Thymus (tissue), 11 donors: ENCODE results near the gene CD2BP2. TPM values are rescaled to one million over a fixed set of nuclear protein-coding genes. Genes with fewer than 3 reads are reported as not detected.
"Not testable (repeated sequence)": the region's sequence is repeated elsewhere in the genome, so short reads cannot be mapped to it uniquely, and the experiment has no call there.

ENCODE experiments used
- DNase-seq, 9 donors: peaks; one replicate each; pipeline ENCODE4 v3.0.0-alpha.2; 2013; ENCODE audit warnings: low spot score in 9 of 9, low read depth in 6 of 9, missing footprints in 1 of 9
- H3K27ac ChIP-seq, 2 donors: one replicate each; pipeline ENCODE4 v1.5.1; 2013; ENCODE audit warnings: control low read depth in 1 of 2, low read depth in 1 of 2, low read length in 1 of 2, mild to moderate bottlenecking in 1 of 2, moderate library complexity in 1 of 2
- H3K27me3 ChIP-seq, 2 donors: one replicate each; pipeline ENCODE4 v1.5.1; 2013; ENCODE audit warnings: low read length in 1 of 2; ENCODE audit not compliant: control insufficient read depth in 2 of 2, insufficient read depth in 1 of 2
- H3K36me3 ChIP-seq, 2 donors: one replicate each; pipeline ENCODE4 v1.5.1; 2013; ENCODE audit warnings: low read length in 1 of 2, mild to moderate bottlenecking in 1 of 2, moderate library complexity in 1 of 2; ENCODE audit not compliant: control insufficient read depth in 2 of 2, insufficient read depth in 2 of 2
- H3K4me1 ChIP-seq, 2 donors: one replicate each; pipeline ENCODE4 v1.5.1; 2013; ENCODE audit warnings: low read length in 2 of 2; ENCODE audit not compliant: control insufficient read depth in 2 of 2, insufficient read depth in 2 of 2
- H3K4me3 ChIP-seq, 2 donors: one replicate each; pipeline ENCODE4 v1.5.1; 2013; ENCODE audit warnings: low read length in 2 of 2, control low read depth in 1 of 2, mild to moderate bottlenecking in 1 of 2
- H3K9me3 ChIP-seq, 2 donors: one replicate each; pipeline ENCODE4 v1.5.1; 2013; ENCODE audit warnings: low read length in 1 of 2, mild to moderate bottlenecking in 1 of 2; ENCODE audit not compliant: control insufficient read depth in 2 of 2, insufficient read depth in 1 of 2
- WGBS: extraction: QIAGEN DNeasy Blood & Tissue Kit; methylation state at CpG from one replicate; pipeline ENCODE4 v1.1.7; 2013; 5-methylcytosine and 5-hydroxymethylcytosine counted together
- polyA plus RNA-seq: library from polyadenylated mRNA; stranded (reverse); fragments of 200-250 nt; gene quantifications from one replicate; pipeline ENCODE4 v1.2.3, GENCODE V29; 2013
- total RNA-seq: library from RNA; stranded (reverse); fragments of 120-200 nt; gene quantifications from one replicate; pipeline ENCODE4 v1.2.4, GENCODE V29; 2013
- donor health status: healthy.

The CD2BP2 gene
- total and polyA plus RNA-seq, 2 donors: 48.0 to 49.5 TPM

DNA sequence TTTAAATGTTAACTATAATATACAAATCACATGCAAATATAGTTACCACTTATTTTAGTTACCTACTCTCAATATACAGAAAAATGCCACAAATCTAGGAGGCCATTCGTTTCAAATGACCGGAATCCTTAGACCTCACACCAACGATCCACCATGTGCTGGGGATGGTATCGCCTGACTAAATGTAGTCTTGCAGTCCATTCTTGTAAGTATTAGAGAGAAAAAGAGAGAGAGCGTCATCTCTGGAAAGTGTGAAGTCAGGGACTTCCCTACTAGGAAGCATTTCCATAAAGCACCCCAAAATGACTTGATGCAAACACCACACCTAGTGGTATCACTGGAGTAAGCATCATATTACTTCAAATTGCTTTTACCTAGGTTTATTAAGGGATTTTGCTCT is 45.9 kb downstream of the CD2BP2 start:
- H3K36me3 ChIP-seq, H3K27ac ChIP-seq, H3K27me3 ChIP-seq, DNase-seq, H3K9me3 ChIP-seq, H3K4me1 ChIP-seq, H3K4me3 ChIP-seq: not testable (repeated sequence)
- WGBS: 95% methylated on average over 5 of the region's 5 CpGs

Other genes starting within 250 kb of the CD2BP2 start
- gene GDPD3, start 241.8 kb downstream of the CD2BP2 start, total RNA-seq: 1.3 TPM
- 24.2 TPM for gene GDPD3, start 241.8 kb downstream of the CD2BP2 start, polyA plus RNA-seq
- gene MAPK3, start 232.1 kb downstream of the CD2BP2 start, total RNA-seq: 14.9 TPM
- gene MAPK3, start 232.1 kb downstream of the CD2BP2 start, polyA plus RNA-seq: 43.9 TPM
- gene CORO1A, start 171.7 kb downstream of the CD2BP2 start, total RNA-seq: 312 TPM
- gene CORO1A, start 171.7 kb downstream of the CD2BP2 start, polyA plus RNA-seq: 554 TPM
- gene BOLA2B, start 161.6 kb downstream of the CD2BP2 start, total RNA-seq: 161 TPM
- gene BOLA2B, start 161.6 kb downstream of the CD2BP2 start, polyA plus RNA-seq: 131 TPM
- 32.6 TPM for gene SLX1A, start 161.4 kb downstream of the CD2BP2 start, total RNA-seq
- 48.8 TPM for gene SLX1A, start 161.4 kb downstream of the CD2BP2 start, polyA plus RNA-seq
- 10.6 TPM for gene SULT1A3, start 156.1 kb downstream of the CD2BP2 start, total RNA-seq
- 122 TPM for gene SULT1A3, start 156.1 kb downstream of the CD2BP2 start, polyA plus RNA-seq
- gene NPIPB13, start 106.8 kb downstream of the CD2BP2 start, total RNA-seq: 0.66 TPM
- 10.1 TPM for gene NPIPB13, start 106.8 kb downstream of the CD2BP2 start, polyA plus RNA-seq
- gene TBC1D10B, start 15.2 kb upstream of the CD2BP2 start, total RNA-seq: 12.1 TPM
- 25.0 TPM for gene TBC1D10B, start 15.2 kb upstream of the CD2BP2 start, polyA plus RNA-seq
- gene MYL11, start 19.5 kb upstream of the CD2BP2 start, total RNA-seq: 11.7 TPM
- gene MYL11, start 19.5 kb upstream of the CD2BP2 start, polyA plus RNA-seq: 12.5 TPM
- gene SEPTIN1, start 27.3 kb upstream of the CD2BP2 start, total RNA-seq: 173 TPM
- gene SEPTIN1, start 27.3 kb upstream of the CD2BP2 start, polyA plus RNA-seq: 337 TPM
- 12.9 TPM for gene ZNF48, start 40.1 kb upstream of the CD2BP2 start, total RNA-seq
- 5.9 TPM for gene ZNF48, start 40.1 kb upstream of the CD2BP2 start, polyA plus RNA-seq
- 4.1 TPM for gene ZNF771, start 52.3 kb upstream of the CD2BP2 start, total RNA-seq
- 3.7 TPM for gene ZNF771, start 52.3 kb upstream of the CD2BP2 start, polyA plus RNA-seq
- gene DCTPP1, start 74.7 kb upstream of the CD2BP2 start, total RNA-seq: 27.4 TPM
- 20.6 TPM for gene DCTPP1, start 74.7 kb upstream of the CD2BP2 start, polyA plus RNA-seq
- gene SEPHS2, start 90.6 kb upstream of the CD2BP2 start, total RNA-seq: 15.2 TPM
- 63.9 TPM for gene SEPHS2, start 90.6 kb upstream of the CD2BP2 start, polyA plus RNA-seq
- gene ITGAL, start 117.4 kb upstream of the CD2BP2 start, total RNA-seq: 48.6 TPM
- gene ITGAL, start 117.4 kb upstream of the CD2BP2 start, polyA plus RNA-seq: 51.3 TPM
- 10.5 TPM for gene ZNF768, start 171.3 kb upstream of the CD2BP2 start, total RNA-seq
- 20.4 TPM for gene ZNF768, start 171.3 kb upstream of the CD2BP2 start, polyA plus RNA-seq
- gene ZNF747, start 179.6 kb upstream of the CD2BP2 start, total RNA-seq: 7.3 TPM
- 9.8 TPM for gene ZNF747, start 179.6 kb upstream of the CD2BP2 start, polyA plus RNA-seq
- gene ZNF764, start 203.1 kb upstream of the CD2BP2 start, total RNA-seq: 5.7 TPM
- gene ZNF764, start 203.1 kb upstream of the CD2BP2 start, polyA plus RNA-seq: 8.3 TPM
- gene ZNF688, start 216.4 kb upstream of the CD2BP2 start, total RNA-seq: 17.5 TPM
- 38.1 TPM for gene ZNF688, start 216.4 kb upstream of the CD2BP2 start, polyA plus RNA-seq
- gene ZNF785, start 230.4 kb upstream of the CD2BP2 start, total RNA-seq: 5.0 TPM
- 7.8 TPM for gene ZNF785, start 230.4 kb upstream of the CD2BP2 start, polyA plus RNA-seq